GM12873 (cell line): Measurements from ENCODE around the gene BACH2.

Experiments used
- CTCF ChIP-seq: IDR thresholded peaks from 2 replicates; pipeline ENCODE4 v1.5.1; 2012; ENCODE audit warnings: low read depth, mild to moderate bottlenecking, moderate library complexity, low read length, control low read depth; ENCODE audit not compliant: insufficient read depth; ENCODE audit errors: missing control alignments

The BACH2 gene

GRCh38 chr6:89985751-89986493 is 310.7 kb downstream of the BACH2 start:
- no peak for TF ChIP-seq CTCF

- no peak for TF ChIP-seq CTCF
Measured at GRCh38 chr6:89984926-89985750, 311.5 kb downstream of the BACH2 start.

- no peak for TF ChIP-seq CTCF
Measured at GRCh38 chr6:89980353-89980752, 316.3 kb downstream of the BACH2 start.

- no peak for TF ChIP-seq CTCF
Measured at GRCh38 chr6:89979481-89980119, 317.0 kb downstream of the BACH2 start.

GRCh38 chr6:89978749-89979145 is 317.9 kb downstream of the BACH2 start:
- no peak for TF ChIP-seq CTCF

GRCh38 chr6:89977808-89978748 is 318.6 kb downstream of the BACH2 start:
- no peak for TF ChIP-seq CTCF
